Stomach (tissue), 9 donors: Measurements from ENCODE around the gene FBXW7. TPM values are rescaled to one million over a fixed set of nuclear protein-coding genes. Genes with fewer than 3 reads are reported as not detected.

Experiments used
- DNase-seq, 2 donors: peaks; one replicate each; pipeline versions ENCODE4 v3.0.0 to v3.0.0-alpha.2; 2013 to 2019
- H3K27ac ChIP-seq, 5 donors: fragments of 200-600 bp in 4 of 5; sonication (generic) in 4 of 5; one replicate each; pipeline ENCODE4 v1.5.1; 2013 to 2019; ENCODE audit warnings: mild to moderate bottlenecking in 1 of 5, moderate library complexity in 1 of 5
- H3K27me3 ChIP-seq, 3 donors: fragments of 200-600 bp; sonication (generic); one replicate each; pipeline ENCODE4 v1.5.1; 2017 to 2019; ENCODE audit warnings: mixed run types in 1 of 3
- H3K36me3 ChIP-seq, 4 donors: fragments of 200-600 bp; sonication (generic); 1 replicate in 3 of 4; 2 replicates in 1 of 4; pipeline ENCODE4 v1.5.1; 2016 to 2019
- H3K4me1 ChIP-seq, 4 donors: fragments of 200-600 bp; sonication (generic); one replicate each; pipeline ENCODE4 v1.5.1; 2016 to 2019
- H3K4me3 ChIP-seq, 4 donors: fragments of 200-600 bp; sonication (generic) in 3 of 4; one replicate each; pipeline ENCODE4 v1.5.1; 2016 to 2019; ENCODE audit warnings: mild to moderate bottlenecking in 1 of 4
- H3K9me3 ChIP-seq, 4 donors: fragments of 200-600 bp; sonication (generic); one replicate each; pipeline ENCODE4 v1.5.1; 2016 to 2019
- CTCF ChIP-seq, 7 experiments: fragments of 450-650 bp in 4 of 7; fragments of 200-600 bp in 3 of 7; sonication (generic) in 3 of 7; IDR thresholded peaks; one replicate each; pipeline ENCODE4 v1.5.1; 2016 to 2019; ENCODE audit warnings: antibody characterized with exemption in 7 of 7, control low read depth in 2 of 7, mild to moderate bottlenecking in 1 of 7
- EP300 ChIP-seq: sonication (generic); formaldehyde crosslinking; IDR thresholded peaks from one replicate; pipeline ENCODE4 v1.6.1; 2017; ENCODE audit warnings: antibody characterized with exemption
- POLR2A ChIP-seq, 4 donors: fragments of 450-650 bp; IDR thresholded peaks; one replicate each; pipeline ENCODE4 v1.6.1; 2016; ENCODE audit warnings: antibody characterized with exemption in 4 of 4, control low read depth in 2 of 4, mild to moderate bottlenecking in 1 of 4, moderate library complexity in 1 of 4
- POLR2AphosphoS5 ChIP-seq, 3 donors: sonication (generic); formaldehyde crosslinking; IDR thresholded peaks; one replicate each; pipeline ENCODE4 v1.6.1; 2016; ENCODE audit warnings: antibody characterized with exemption in 3 of 3
- WGBS, 5 donors: extraction: QIAGEN DNeasy Blood & Tissue Kit in 3 of 5; methylation state at CpG; one replicate each; pipeline versions ENCODE4 v1.1.5 to v1.1.7; 2013 to 2018; 5-methylcytosine and 5-hydroxymethylcytosine counted together
- intact Hi-C: fragments of 100-400 bp; cut with DNase I; formaldehyde crosslinking; loops from one replicate; pipeline ENCODE4 v1.15.1; 2023; ENCODE audit warnings: low total_unique reads
- polyA plus RNA-seq, 3 donors: library from polyadenylated mRNA; stranded (reverse); fragments of 200-250 nt; gene quantifications; one replicate each; pipeline ENCODE4 v1.2.3, GENCODE V29; 2013
- total RNA-seq, 5 donors: library from RNA; depleted of rRNA; stranded (reverse); fragments of >200 nt; gene quantifications; one replicate each; pipeline versions ENCODE4 v1.1.0 to v1.2.3, GENCODE V29; 2014 to 2016
- donor health status: healthy with polysubstance abuse.
- donor health status: Bipolar disorder and iron deficiency.
- donor health status: healthy.

The FBXW7 gene
- total and polyA plus RNA-seq, 8 donors, result 8.7 to 119 (median 25.1) TPM

- intact Hi-C loops, result no loop called here
Observed at GRCh38 chr4:152509595-152510225, 26.2 kb downstream of the FBXW7 start.

GRCh38 chr4:152508818-152509217 lies 27.1 kb downstream of the FBXW7 start:
- Histone ChIP-seq H3K4me1 (peaks cover 0 to 13% (median 6%) of the 10 kb centered on the region in 4 donors), H3K27me3 (no peaks in the 10 kb centered on the region), H3K36me3 (peaks cover 0 to 10% (median 0%) of the 10 kb centered on the region in 4 donors), H3K9me3 (no peaks in the 10 kb centered on the region), H3K27ac (no peak overlapping the region), H3K4me3 (no peak overlapping the region)
- 86 to 93% (median 91%) methylated on average over 2 of the region's 2 CpGs for WGBS, 5 donors
- TF ChIP-seq POLR2AphosphoS5 (IDR thresholded peaks at IDR 0.05), result no peak
- no peak for TF ChIP-seq POLR2A (IDR thresholded peaks at IDR 0.05)
- no peak for TF ChIP-seq EP300
- TF ChIP-seq CTCF (IDR thresholded peaks at IDR 0.05), result no peak
- intact Hi-C loops, result no loop called here
- no peak for DNase-seq

More at GRCh38 chr4:152509595-152510225, 26.2 kb downstream of the FBXW7 start:
- H3K4me3 ChIP-seq, result no peak overlapping the region
- TF ChIP-seq EP300 (no peak), POLR2AphosphoS5 (IDR thresholded peaks at IDR 0.05) (no peak), CTCF (IDR thresholded peaks at IDR 0.05) (no peak)
- H3K36me3 ChIP-seq, result peaks cover 0 to 10% (median 0%) of the 10 kb centered on the region in 4 donors
- H3K9me3 ChIP-seq, result no peaks in the 10 kb centered on the region
- 72 to 82% (median 77%) methylated on average over 3 of the region's 3 CpGs for WGBS, 5 donors
- H3K27me3 ChIP-seq, result no peaks in the 10 kb centered on the region
- H3K27ac ChIP-seq, result no peak overlapping the region
- H3K4me1 ChIP-seq, result peaks cover 0 to 13% (median 6%) of the 10 kb centered on the region in 4 donors
- no peak for DNase-seq

GRCh38 chr4:152508386-152508785 lies 27.5 kb downstream of the FBXW7 start:
- intact Hi-C loops, result no loop called here
- peaks cover 0 to 13% (median 6%) of the 10 kb centered on the region in 4 donors for H3K4me1 ChIP-seq
- WGBS, 5 donors, result 83 to 89% (median 87%) methylated on average over 4 of the region's 4 CpGs
- TF ChIP-seq EP300, result no peak
- no peak for TF ChIP-seq CTCF (IDR thresholded peaks at IDR 0.05)
- TF ChIP-seq POLR2A (IDR thresholded peaks at IDR 0.05), result no peak
- no peak for TF ChIP-seq POLR2AphosphoS5 (IDR thresholded peaks at IDR 0.05)
- no peak overlapping the region for H3K27ac ChIP-seq
- DNase-seq, result no peak
- no peak overlapping the region for H3K4me3 ChIP-seq
- no peaks in the 10 kb centered on the region for H3K27me3 ChIP-seq
- no peaks in the 10 kb centered on the region for H3K9me3 ChIP-seq
- H3K36me3 ChIP-seq, result peaks cover 0 to 10% (median 0%) of the 10 kb centered on the region in 4 donors

GRCh38 chr4:152503653-152504290 lies 32.1 kb downstream of the FBXW7 start:
- no peak overlapping the region for H3K27ac ChIP-seq
- H3K4me1 ChIP-seq, result peaks cover 0 to 18% (median 7%) of the 10 kb centered on the region in 4 donors
- H3K27me3 ChIP-seq, result no peaks in the 10 kb centered on the region
- no peak overlapping the region for H3K4me3 ChIP-seq
- no peak for DNase-seq
- TF ChIP-seq EP300, result no peak
- TF ChIP-seq POLR2AphosphoS5 (IDR thresholded peaks at IDR 0.05), result no peak
- TF ChIP-seq CTCF (IDR thresholded peaks at IDR 0.05), result no peak
- TF ChIP-seq POLR2A (IDR thresholded peaks at IDR 0.05), result no peak
- intact Hi-C loops, result no loop called here
- H3K9me3 ChIP-seq, result no peaks in the 10 kb centered on the region
- H3K36me3 ChIP-seq, result peaks cover 0 to 10% (median 0%) of the 10 kb centered on the region in 4 donors
